H9 (cell line): ENCODE measurements around the gene SESTD1. TPM values are rescaled to one million over a fixed set of nuclear protein-coding genes. Genes with fewer than 3 reads are reported as not detected.

ENCODE experiments used
- DNase-seq: peaks from one replicate; pipeline ENCODE4 v3.0.0-alpha.2; 2017
- H2AFZ ChIP-seq: one replicate; pipeline ENCODE4 v1.6.1; 2013; ENCODE audit warnings: mild to moderate bottlenecking, low read length, control low read depth, moderate library complexity
- H2AK5ac ChIP-seq: 2 replicates; pipeline ENCODE4 v1.6.1; 2013; ENCODE audit warnings: low read length, control low read depth, mixed read lengths; ENCODE audit not compliant: insufficient read length
- H2BK120ac ChIP-seq: one replicate; pipeline ENCODE4 v1.6.1; 2013; ENCODE audit warnings: low read depth, mild to moderate bottlenecking, low read length, control low read depth, inconsistent platforms; ENCODE audit not compliant: poor library complexity, severe bottlenecking
- H2BK12ac ChIP-seq: 2 replicates; pipeline ENCODE4 v1.6.1; 2013; ENCODE audit warnings: low read length, control low read depth, mixed read lengths, low read depth; ENCODE audit not compliant: insufficient read length
- H2BK15ac ChIP-seq: 2 replicates; pipeline ENCODE4 v1.6.1; 2013; ENCODE audit warnings: low read depth, low read length, control low read depth
- H2BK20ac ChIP-seq: one replicate; pipeline ENCODE4 v1.6.1; 2013; ENCODE audit warnings: low read depth, mild to moderate bottlenecking, low read length, control low read depth, inconsistent platforms; ENCODE audit not compliant: poor library complexity, severe bottlenecking
- H2BK5ac ChIP-seq: 2 replicates; pipeline ENCODE4 v1.6.1; 2013; ENCODE audit warnings: low read length, control low read depth, mixed read lengths; ENCODE audit not compliant: insufficient read length
- H3K14ac ChIP-seq: 2 replicates; pipeline ENCODE4 v1.6.1; 2013; ENCODE audit warnings: low read length, control low read depth; ENCODE audit not compliant: insufficient read depth
- H3K18ac ChIP-seq: 2 replicates; pipeline ENCODE4 v1.6.1; 2013; ENCODE audit warnings: low read depth, mild to moderate bottlenecking, mixed read lengths, low read length, control low read depth; ENCODE audit not compliant: insufficient read length
- H3K23ac ChIP-seq: 2 replicates; pipeline ENCODE4 v1.6.1; 2013; ENCODE audit warnings: low read length, control low read depth, mixed read lengths, low read depth; ENCODE audit not compliant: insufficient read length
- H3K23me2 ChIP-seq: 2 replicates; pipeline ENCODE4 v1.6.1; 2013; ENCODE audit warnings: low read depth, mild to moderate bottlenecking, mixed read lengths, low read length, control low read depth; ENCODE audit not compliant: insufficient read length, poor library complexity, severe bottlenecking
- H3K27ac ChIP-seq: 2 replicates; pipeline ENCODE4 v1.5.1; 2013; ENCODE audit warnings: low read length, control low read depth, mixed read lengths, low read depth; ENCODE audit not compliant: insufficient read length
- H3K27me3 ChIP-seq: 2 replicates; pipeline ENCODE4 v1.6.1; 2013; ENCODE audit warnings: low read length, control low read depth, inconsistent platforms; ENCODE audit not compliant: insufficient read depth
- H3K4ac ChIP-seq: 2 replicates; pipeline ENCODE4 v1.6.1; 2013; ENCODE audit warnings: low read depth, mild to moderate bottlenecking, control low read depth, inconsistent platforms, low read length, moderate library complexity
- H3K4me1 ChIP-seq: 2 replicates; pipeline ENCODE4 v1.6.1; 2013; ENCODE audit warnings: low read length, control low read depth, inconsistent platforms; ENCODE audit not compliant: insufficient read depth
- H3K4me2 ChIP-seq: 2 replicates; pipeline ENCODE4 v1.6.1; 2013; ENCODE audit warnings: low read length, control low read depth, mixed read lengths; ENCODE audit not compliant: insufficient read length, insufficient read depth
- H3K56ac ChIP-seq: 2 replicates; pipeline ENCODE4 v1.6.1; 2013; ENCODE audit warnings: low read depth, mild to moderate bottlenecking, mixed read lengths, low read length, control low read depth; ENCODE audit not compliant: insufficient read length
- H3K79me1 ChIP-seq: 2 replicates; pipeline ENCODE4 v1.6.1; 2013; ENCODE audit warnings: low read depth, mild to moderate bottlenecking, moderate library complexity, low read length, control low read depth, inconsistent platforms; ENCODE audit not compliant: insufficient read depth, poor library complexity, severe bottlenecking
- H3K79me2 ChIP-seq: 2 replicates; pipeline ENCODE4 v1.6.1; 2013; ENCODE audit warnings: low read length, control low read depth, inconsistent platforms; ENCODE audit not compliant: insufficient read depth
- H3K9ac ChIP-seq: 2 replicates; pipeline ENCODE4 v1.6.1; 2013; ENCODE audit warnings: low read length, control low read depth, mixed read lengths; ENCODE audit not compliant: insufficient read length; ENCODE audit errors: extremely low read depth
- H3K9me3 ChIP-seq: one replicate; pipeline ENCODE4 v1.6.1; 2013; ENCODE audit warnings: low read depth, low read length, inconsistent platforms; ENCODE audit not compliant: control insufficient read depth
- H3T11ph ChIP-seq: one replicate; pipeline ENCODE4 v1.6.1; 2013; ENCODE audit warnings: mild to moderate bottlenecking, low read length, control low read depth, inconsistent platforms
- H4K20me1 ChIP-seq: one replicate; pipeline ENCODE4 v1.6.1; 2013; ENCODE audit not compliant: control insufficient read depth, insufficient read length, insufficient read depth
- H4K5ac ChIP-seq: 2 replicates; pipeline ENCODE4 v1.6.1; 2013; ENCODE audit warnings: low read depth, mild to moderate bottlenecking, mixed read lengths, low read length, control low read depth; ENCODE audit not compliant: insufficient read length
- H4K8ac ChIP-seq: replicated peaks from 2 replicates; pipeline ENCODE4 v1.6.1; 2013; ENCODE audit warnings: low read length, control low read depth, mixed read lengths, low read depth; ENCODE audit not compliant: insufficient read length
- H4K91ac ChIP-seq: 2 replicates; pipeline ENCODE4 v1.6.1; 2013; ENCODE audit warnings: low read depth, mild to moderate bottlenecking, moderate library complexity, mixed read lengths, low read length, control low read depth; ENCODE audit not compliant: insufficient read length
- H3K27ac Mint-ChIP-seq, 3 experiments: 2 replicates in 2 of 3; 3 replicates in 1 of 3; pipeline ENCODE4 v1.8.0; 2020 to 2021; ENCODE audit warnings: mixed read lengths in 3 of 3, mild to moderate bottlenecking in 1 of 3, moderate library complexity in 1 of 3
- H3K27me3 Mint-ChIP-seq: 2 replicates; pipeline ENCODE4 v1.8.0; 2021; ENCODE audit warnings: low read depth, mild to moderate bottlenecking, moderate library complexity, mixed read lengths
- H3K36me3 Mint-ChIP-seq, 3 experiments: 2 replicates in 2 of 3; 3 replicates in 1 of 3; pipeline ENCODE4 v1.8.0; 2020 to 2021; ENCODE audit warnings: low read depth in 3 of 3, mixed read lengths in 3 of 3; ENCODE audit not compliant: insufficient read depth in 1 of 3
- H3K4me1 Mint-ChIP-seq, 2 experiments: 2 replicates each; pipeline ENCODE4 v1.8.0; 2020; ENCODE audit warnings: mixed read lengths in 2 of 2
- H3K4me3 Mint-ChIP-seq, 2 experiments: 2 replicates in 1 of 2; 3 replicates in 1 of 2; pipeline ENCODE4 v1.8.0; 2020 to 2021; ENCODE audit warnings: mild to moderate bottlenecking in 2 of 2, mixed read lengths in 2 of 2, moderate library complexity in 1 of 2
- H3K9me3 Mint-ChIP-seq, 2 experiments: 2 replicates in 1 of 2; 3 replicates in 1 of 2; pipeline ENCODE4 v1.8.0; 2020; ENCODE audit warnings: mild to moderate bottlenecking in 2 of 2, mixed read lengths in 2 of 2, moderate library complexity in 1 of 2
- WGBS: extraction: QIAGEN DNeasy Blood & Tissue Kit; methylation state at CpG from one replicate; pipeline ENCODE4 v1.1.7; 2013; ENCODE audit warnings: missing lambda C conversion rate, low lambda C conversion rate, mixed read lengths; ENCODE audit not compliant: insufficient read length; ENCODE audit errors: extremely low coverage; 5-methylcytosine and 5-hydroxymethylcytosine counted together
- total RNA-seq: library from RNA; stranded (reverse); gene quantifications from 2 replicates; pipeline ENCODE4 v1.2.1, GENCODE V29; 2021
- TF ChIP-seq, protein P1 (sequence below): fragments of 200-600 bp; sonication (generic); conservative IDR thresholded peaks from 3 replicates; pipeline ENCODE4 v1.8.0; 2021; ENCODE audit warnings: antibody characterized with exemption, mild to moderate bottlenecking

Gene SESTD1
- total RNA-seq, 1 experiment from 2014 or later = 44.4 TPM

DNA sequence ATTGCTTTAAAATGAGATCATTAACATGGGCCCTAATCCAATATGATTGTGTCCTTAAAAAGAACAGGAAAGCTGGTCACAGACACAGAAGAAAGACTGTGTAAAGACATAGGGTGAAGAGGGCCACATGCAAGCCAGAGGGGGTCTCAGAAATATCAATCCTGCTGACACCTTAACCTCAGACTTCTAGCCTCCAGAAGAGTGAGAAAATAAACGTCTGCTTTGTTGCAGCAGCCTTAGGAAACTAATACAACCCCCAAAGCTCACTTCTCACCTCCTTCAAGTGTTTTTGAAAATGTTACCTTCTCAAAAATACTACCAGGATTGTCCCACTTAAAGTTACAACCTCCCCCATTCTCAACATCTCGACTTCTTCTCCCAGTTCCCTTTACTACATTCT, 39.8 kb upstream of the SESTD1 start:
- Histone ChIP-seq H2BK120ac (no peak overlapping the region), H3K4ac (no peak overlapping the region), H3K56ac (no peak overlapping the region), H3T11ph (no peak overlapping the region), H3K27ac (no peak overlapping the region), H3K23ac (no peak overlapping the region), H3K79me1 (no peaks in the 10 kb centered on the region), H3K9me3 (no peaks in the 10 kb centered on the region), H3K18ac (no peak overlapping the region), H3K27me3 (no peaks in the 10 kb centered on the region), H2BK5ac (no peak overlapping the region), H4K8ac (no peak overlapping the region), H3K79me2 (no peaks in the 10 kb centered on the region), H2AK5ac (no peak overlapping the region), H3K14ac (no peak overlapping the region), H2AFZ (no peak overlapping the region), H4K91ac (no peak overlapping the region), H3K9ac (no peak overlapping the region), H2BK15ac (no peak overlapping the region), H2BK20ac (no peak overlapping the region), H4K20me1 (no peaks in the 10 kb centered on the region), H3K4me1 (no peaks in the 10 kb centered on the region), H3K4me2 (no peak overlapping the region), H4K5ac (no peak overlapping the region), H3K23me2 (no peaks in the 10 kb centered on the region), H2BK12ac (no peak overlapping the region)
- Mint-ChIP-seq H3K27me3 (no peaks in the 10 kb centered on the region), H3K9me3 (peaks cover 0 to 6% of the 10 kb centered on the region in 2 experiments; a peak in 3 of 5 replicates), H3K4me3 (no peak overlapping the region), H3K36me3 (peaks cover 2 to 4% (median 3%) of the 10 kb centered on the region in 3 experiments; a peak in 4 of 7 replicates), H3K27ac (no peak overlapping the region), H3K4me1 (no peaks in the 10 kb centered on the region; a peak in 1 of 4 replicates)
- 100% methylated on average over 1 of the region's 2 CpGs for WGBS
- no peak for DNase-seq
- TF ChIP-seq, protein P1, sequence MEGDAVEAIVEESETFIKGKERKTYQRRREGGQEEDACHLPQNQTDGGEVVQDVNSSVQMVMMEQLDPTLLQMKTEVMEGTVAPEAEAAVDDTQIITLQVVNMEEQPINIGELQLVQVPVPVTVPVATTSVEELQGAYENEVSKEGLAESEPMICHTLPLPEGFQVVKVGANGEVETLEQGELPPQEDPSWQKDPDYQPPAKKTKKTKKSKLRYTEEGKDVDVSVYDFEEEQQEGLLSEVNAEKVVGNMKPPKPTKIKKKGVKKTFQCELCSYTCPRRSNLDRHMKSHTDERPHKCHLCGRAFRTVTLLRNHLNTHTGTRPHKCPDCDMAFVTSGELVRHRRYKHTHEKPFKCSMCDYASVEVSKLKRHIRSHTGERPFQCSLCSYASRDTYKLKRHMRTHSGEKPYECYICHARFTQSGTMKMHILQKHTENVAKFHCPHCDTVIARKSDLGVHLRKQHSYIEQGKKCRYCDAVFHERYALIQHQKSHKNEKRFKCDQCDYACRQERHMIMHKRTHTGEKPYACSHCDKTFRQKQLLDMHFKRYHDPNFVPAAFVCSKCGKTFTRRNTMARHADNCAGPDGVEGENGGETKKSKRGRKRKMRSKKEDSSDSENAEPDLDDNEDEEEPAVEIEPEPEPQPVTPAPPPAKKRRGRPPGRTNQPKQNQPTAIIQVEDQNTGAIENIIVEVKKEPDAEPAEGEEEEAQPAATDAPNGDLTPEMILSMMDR = no peak
